Neural cell (in vitro differentiated cells): ENCODE measurements around the gene RFTN1. TPM values are rescaled to one million over a fixed set of nuclear protein-coding genes. Genes with fewer than 3 reads are reported as not detected.

ENCODE experiments used
- H2AFZ ChIP-seq: fragments of 200-600, 300-800 bp; sonication (generic), shearing (Covaris generic); 2 replicates; pipeline ENCODE4 v1.6.0; 2014; ENCODE audit warnings: low read depth, mild to moderate bottlenecking, antibody characterized with exemption, low read length, moderate library complexity
- H3F3A ChIP-seq: fragments of 200-600 bp; shearing (Covaris generic); 2 replicates; pipeline ENCODE4 v1.6.1; 2016; ENCODE audit warnings: mild to moderate bottlenecking, moderate library complexity, mixed read lengths, antibody characterized with exemption, low read length; ENCODE audit not compliant: insufficient read depth, poor library complexity, severe bottlenecking
- H3K27ac ChIP-seq: fragments of 200-600, 300-800 bp; sonication (generic), shearing (Covaris generic); 2 replicates; pipeline ENCODE4 v1.5.1; 2014; ENCODE audit warnings: mild to moderate bottlenecking, low read length, moderate library complexity
- H3K27me3 ChIP-seq: fragments of 300-800, 200-600 bp; sonication (generic), shearing (Covaris generic); 2 replicates; pipeline ENCODE4 v1.6.0; 2014; ENCODE audit warnings: mild to moderate bottlenecking, low read depth, low read length, moderate library complexity; ENCODE audit not compliant: insufficient read depth
- H3K36me3 ChIP-seq: fragments of 300-800, 200-600 bp; sonication (generic), shearing (Covaris generic); 2 replicates; pipeline ENCODE4 v1.5.1; 2014; ENCODE audit warnings: mild to moderate bottlenecking, antibody characterized with exemption, low read length, moderate library complexity; ENCODE audit not compliant: insufficient read depth
- H3K4me2 ChIP-seq: fragments of 300-800, 200-600 bp; sonication (generic), shearing (Covaris generic); 2 replicates; pipeline ENCODE4 v1.6.0; 2014; ENCODE audit warnings: mild to moderate bottlenecking, low read length
- H3K4me3 ChIP-seq: fragments of 300-800, 200-600 bp; sonication (generic), shearing (Covaris generic); 2 replicates; pipeline ENCODE4 v1.5.1; 2014; ENCODE audit warnings: mild to moderate bottlenecking, low read length, moderate library complexity
- H3K79me2 ChIP-seq: fragments of 200-600 bp; shearing (Covaris generic); replicated peaks from 2 replicates; pipeline ENCODE4 v1.6.0; 2014; ENCODE audit warnings: mild to moderate bottlenecking, low read length, moderate library complexity; ENCODE audit not compliant: insufficient read depth
- H3K9ac ChIP-seq: fragments of 300-800, 200-600 bp; sonication (generic), shearing (Covaris generic); 2 replicates; pipeline ENCODE4 v1.6.1; 2016; ENCODE audit warnings: mild to moderate bottlenecking, low read length, mixed read lengths
- H3K9me2 ChIP-seq: fragments of 200-600 bp; shearing (Covaris generic); 2 replicates; pipeline ENCODE4 v1.6.1; 2016; ENCODE audit warnings: mild to moderate bottlenecking, low read length, mixed read lengths; ENCODE audit not compliant: insufficient read depth
- H3K9me3 ChIP-seq: fragments of 200-600, 300-800 bp; sonication (generic), shearing (Covaris generic); 2 replicates; pipeline ENCODE4 v1.6.1; 2016; ENCODE audit warnings: mild to moderate bottlenecking, mixed run types, low read length, moderate library complexity, mixed read lengths
- H4K20me1 ChIP-seq: fragments of 200-600 bp; shearing (Covaris generic); 2 replicates; pipeline ENCODE4 v1.6.1; 2016; ENCODE audit warnings: mild to moderate bottlenecking, mixed run types; ENCODE audit not compliant: insufficient read depth
- CTCF ChIP-seq: fragments of 450-650 bp; IDR thresholded peaks from 2 replicates; pipeline ENCODE4 v1.5.1; 2014; ENCODE audit warnings: antibody characterized with exemption, mild to moderate bottlenecking, moderate library complexity; ENCODE audit not compliant: poor library complexity, severe bottlenecking
- EP300 ChIP-seq: fragments of 450-650 bp; conservative IDR thresholded peaks from 2 replicates; pipeline ENCODE4 v1.6.1; 2014; ENCODE audit warnings: antibody characterized with exemption, mild to moderate bottlenecking, moderate library complexity; ENCODE audit not compliant: poor library complexity, severe bottlenecking
- EZH2 ChIP-seq: fragments of 200-600, 300-800 bp; shearing (Covaris generic), sonication (generic); IDR thresholded peaks from 2 replicates; pipeline ENCODE4 v1.6.1; 2014; ENCODE audit warnings: antibody characterized with exemption, low read length, borderline replicate concordance, mild to moderate bottlenecking; ENCODE audit not compliant: insufficient read depth, poor library complexity, severe bottlenecking
- MXI1 ChIP-seq: fragments of 450-650 bp; conservative IDR thresholded peaks from 2 replicates; pipeline ENCODE4 v1.6.1; 2014; ENCODE audit warnings: antibody characterized with exemption, mild to moderate bottlenecking; ENCODE audit not compliant: poor library complexity, severe bottlenecking
- POLR2AphosphoS5 ChIP-seq: IDR thresholded peaks from 2 replicates; pipeline ENCODE4 v1.6.1; 2012
- RAD21 ChIP-seq: fragments of 450-650 bp; conservative IDR thresholded peaks from 2 replicates; pipeline ENCODE4 v1.6.1; 2014; ENCODE audit warnings: antibody characterized with exemption, mild to moderate bottlenecking, moderate library complexity
- REST ChIP-seq: IDR thresholded peaks from 2 replicates; pipeline ENCODE4 v1.6.1; 2012; ENCODE audit warnings: borderline replicate concordance
- SMC3 ChIP-seq: fragments of 450-650 bp; conservative IDR thresholded peaks from 2 replicates; pipeline ENCODE4 v1.6.1; 2014; ENCODE audit warnings: antibody characterized with exemption, mild to moderate bottlenecking, moderate library complexity; ENCODE audit not compliant: poor library complexity
- TAF1 ChIP-seq: IDR thresholded peaks from 2 replicates; pipeline ENCODE4 v1.6.1; 2012; ENCODE audit warnings: low read depth
- polyA plus RNA-seq: library from polyadenylated mRNA; depleted of rRNA; stranded (reverse); fragments of >200 nt; gene quantifications from 2 replicates; pipeline ENCODE4 v1.2.3, GENCODE V29; 2014

RFTN1 gene
- polyA plus RNA-seq, 1 donor from 2014 or later: 36.8 TPM

GRCh38 chr3:16364963-16365362 is 148.5 kb downstream of the RFTN1 start:
- Histone ChIP-seq H3K9ac (no peak overlapping the region), H3F3A (no peaks in the 10 kb centered on the region), H3K9me2 (no peaks in the 10 kb centered on the region), H3K27ac (no peak overlapping the region), H3K4me2 (no peak overlapping the region), H3K36me3 (no peaks in the 10 kb centered on the region), H2AFZ (no peak overlapping the region), H3K79me2 (no peaks in the 10 kb centered on the region), H4K20me1 (no peaks in the 10 kb centered on the region), H3K9me3 (no peaks in the 10 kb centered on the region), H3K27me3 (no peaks in the 10 kb centered on the region), H3K4me3 (no peak overlapping the region)
- no peak for TF ChIP-seq MXI1
- TF ChIP-seq SMC3: no peak
- TF ChIP-seq EP300: no peak
- TF ChIP-seq TAF1: no peak
- no peak for TF ChIP-seq REST
- TF ChIP-seq POLR2AphosphoS5: no peak
- TF ChIP-seq EZH2: no peak
- no peak for TF ChIP-seq RAD21
- no peak for TF ChIP-seq CTCF

- no peaks in the 10 kb centered on the region for H3F3A ChIP-seq
- no peaks in the 10 kb centered on the region for H4K20me1 ChIP-seq
- H3K9me2 ChIP-seq: no peaks in the 10 kb centered on the region
- no peaks in the 10 kb centered on the region for H3K79me2 ChIP-seq
- no peak overlapping the region for H3K4me2 ChIP-seq
- no peaks in the 10 kb centered on the region for H3K36me3 ChIP-seq
- H3K4me3 ChIP-seq: no peak overlapping the region
- H3K27me3 ChIP-seq: no peaks in the 10 kb centered on the region
- H2AFZ ChIP-seq: no peak overlapping the region
- no peak overlapping the region for H3K27ac ChIP-seq
- H3K9me3 ChIP-seq: no peaks in the 10 kb centered on the region
- TF ChIP-seq TAF1: no peak
- H3K9ac ChIP-seq: no peak overlapping the region
Measured at GRCh38 chr3:16364323-16364722, 149.2 kb downstream of the RFTN1 start.

DNA sequence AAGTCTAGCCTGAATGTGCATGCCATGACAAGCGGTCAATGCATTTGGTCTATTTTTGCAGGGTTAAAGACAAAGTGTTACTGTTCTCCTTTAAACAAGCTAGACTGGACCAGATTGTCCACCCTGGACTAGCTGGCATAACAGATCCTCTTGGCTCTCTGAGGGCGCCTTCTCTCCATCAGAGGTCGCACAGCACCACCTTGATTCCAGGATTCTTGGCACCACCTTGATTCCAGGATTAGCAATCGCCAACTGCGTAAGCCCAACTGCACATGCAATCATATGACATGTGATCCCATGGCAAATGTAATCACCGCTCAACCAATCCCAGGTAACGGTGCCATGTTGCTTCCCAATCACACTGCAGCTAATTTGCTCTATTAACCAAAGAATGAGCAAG is 149.9 kb downstream of the RFTN1 start:
- Histone ChIP-seq H3K27me3 (no peaks in the 10 kb centered on the region), H3K79me2 (no peaks in the 10 kb centered on the region), H3F3A (no peaks in the 10 kb centered on the region), H3K9ac (no peak overlapping the region), H3K27ac (no peak overlapping the region), H3K4me2 (no peak overlapping the region), H3K9me3 (no peaks in the 10 kb centered on the region), H3K4me3 (no peak overlapping the region), H3K36me3 (no peaks in the 10 kb centered on the region), H4K20me1 (no peaks in the 10 kb centered on the region), H2AFZ (no peak overlapping the region), H3K9me2 (no peaks in the 10 kb centered on the region)
- TF ChIP-seq RAD21 (no peak), POLR2AphosphoS5 (no peak), EZH2 (no peak), CTCF (no peak), EP300 (no peak), REST (no peak), MXI1 (no peak), TAF1 (no peak), SMC3 (no peak)
